Testis (tissue), 3 donors: Measurements from ENCODE around the gene PRKG1. TPM values are rescaled to one million over a fixed set of nuclear protein-coding genes. Genes with fewer than 3 reads are reported as not detected.
A peak's percentile ranks its signal among the peaks of the same experiment; 100 is the strongest.

ENCODE experiments used
- DNase-seq: peaks from one replicate; pipeline ENCODE4 v3.0.0-alpha.2; 2019
- H3K27ac ChIP-seq, 2 donors: fragments of 200-600 bp; sonication (generic); one replicate each; pipeline ENCODE4 v1.5.1; 2019
- H3K27me3 ChIP-seq: fragments of 200-600 bp; sonication (generic); one replicate; pipeline ENCODE4 v1.5.1; 2019
- H3K36me3 ChIP-seq: fragments of 200-600 bp; sonication (generic); one replicate; pipeline ENCODE4 v1.5.1; 2017; ENCODE audit warnings: low read depth; ENCODE audit errors: missing control alignments
- H3K4me1 ChIP-seq: fragments of 200-600 bp; sonication (generic); one replicate; pipeline ENCODE4 v1.5.1; 2019
- H3K4me3 ChIP-seq, 2 donors: fragments of 200-600 bp; sonication (generic); one replicate each; pipeline ENCODE4 v1.5.1; 2017 to 2019
- H3K9me3 ChIP-seq: fragments of 200-600 bp; sonication (generic); one replicate; pipeline ENCODE4 v1.5.1; 2017
- POLR2A ChIP-seq: fragments of 450-650 bp; IDR thresholded peaks from one replicate; pipeline ENCODE4 v1.6.1; 2017; ENCODE audit warnings: antibody characterized with exemption, mild to moderate bottlenecking, moderate library complexity
- WGBS, 2 donors: methylation state at CpG; one replicate each; pipeline ENCODE4 v1.1.5; 2018; 5-methylcytosine and 5-hydroxymethylcytosine counted together
- intact Hi-C: fragments of 100-400 bp; cut with DNase I; formaldehyde crosslinking; loops from one replicate; pipeline ENCODE4 v1.15.1; 2023; ENCODE audit warnings: low total_unique reads
- polyA plus RNA-seq: library from polyadenylated mRNA; stranded (reverse); fragments of 350-450 nt; fragmentation: Illumina TruSeq; extraction: RNeasy Lipid Tissue Mini Kit (QIAGEN cat#74804); gene quantifications from one replicate; pipeline ENCODE4 v1.2.3, GENCODE V29; 2014; ENCODE audit warnings: low read depth, low replicate concordance; ENCODE audit not compliant: insufficient read depth
- total RNA-seq, 2 donors: library from RNA; depleted of rRNA; stranded (reverse); fragments of >200 nt; gene quantifications; one replicate each; pipeline ENCODE4 v1.2.3, GENCODE V29; 2016
- TF ChIP-seq, protein P1 (sequence below), 3 experiments: fragments of 450-650 bp in 2 of 3; fragments of 200-600 bp in 1 of 3; sonication (generic) in 1 of 3; IDR thresholded peaks; one replicate each; pipeline ENCODE4 v1.5.1; 2016 to 2019; ENCODE audit warnings: antibody characterized with exemption in 3 of 3, mild to moderate bottlenecking in 2 of 3, moderate library complexity in 1 of 3

PRKG1 gene
- total and polyA plus RNA-seq, 3 donors from 2014 or later = 6.3 to 15.3 (median 12.5) TPM

DNA sequence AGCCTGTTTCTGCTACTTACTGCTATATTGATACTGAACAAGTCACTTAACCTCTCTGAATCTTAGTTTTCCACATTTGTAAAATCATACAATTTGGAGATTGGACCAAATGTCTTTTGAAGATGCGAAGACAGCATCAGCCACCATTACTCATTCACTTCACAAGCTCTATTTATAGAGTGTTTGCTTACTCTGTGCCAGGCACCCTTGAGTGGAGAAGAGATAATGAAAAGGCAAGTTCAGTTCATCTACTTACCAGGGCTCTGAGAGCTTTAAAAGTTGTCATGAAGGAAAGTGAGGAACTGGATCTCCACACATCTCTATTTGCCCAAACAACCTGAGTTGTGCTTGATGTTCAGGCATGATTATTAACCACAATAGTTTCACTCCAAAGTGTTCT lies 347.6 kb downstream of the PRKG1 start:
- intact Hi-C loops = no loop called here

DNA sequence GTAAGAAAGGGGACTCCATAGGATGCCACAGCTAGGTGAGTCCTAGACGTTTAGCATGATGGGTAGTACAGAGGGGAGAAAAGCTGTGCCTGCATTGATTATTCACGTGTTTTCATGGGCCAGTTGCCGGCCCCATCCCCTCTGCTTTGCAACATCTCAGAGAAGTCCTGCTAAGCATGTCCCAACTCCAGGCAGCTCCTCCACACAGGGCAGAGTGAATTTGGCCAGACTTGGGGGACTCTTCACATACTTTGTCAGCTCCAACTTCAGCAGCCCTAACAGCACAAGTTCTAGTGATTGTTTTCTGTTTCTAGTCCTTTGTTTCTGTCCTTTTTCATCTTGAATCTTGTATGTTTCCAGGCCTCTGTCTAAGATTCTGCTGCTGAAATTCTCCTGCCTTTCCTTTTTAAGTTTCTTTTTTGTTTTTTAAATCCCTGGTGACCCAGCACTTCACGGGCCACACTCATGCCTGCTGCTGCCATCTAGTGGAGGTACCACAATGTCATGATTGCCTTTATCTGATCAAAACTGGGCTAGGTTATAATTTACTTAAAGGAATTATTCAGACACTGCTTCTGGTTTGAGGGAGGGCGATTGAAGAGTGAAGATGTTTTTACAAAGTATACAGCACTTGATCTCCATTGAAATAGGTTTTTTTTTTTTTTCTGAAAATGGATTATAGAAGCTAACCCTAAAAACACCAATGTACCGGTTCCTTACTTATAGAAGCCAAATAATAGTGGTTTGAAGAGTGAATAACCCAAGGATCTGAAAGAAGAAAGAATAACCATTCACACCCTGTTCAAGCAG lies 348.2 kb downstream of the PRKG1 start:
- H3K4me3 ChIP-seq = no peak overlapping the region
- no peaks in the 10 kb centered on the region for H3K9me3 ChIP-seq
- H3K27me3 ChIP-seq = no peaks in the 10 kb centered on the region
- no peak overlapping the region for H3K27ac ChIP-seq
- WGBS, 2 donors = 63 to 64% methylated on average over 6 of the region's 6 CpGs
- no peaks in the 10 kb centered on the region for H3K4me1 ChIP-seq
- H3K36me3 ChIP-seq = no peaks in the 10 kb centered on the region
- peak; percentile 59 for DNase-seq
- no peak for TF ChIP-seq POLR2A
- TF ChIP-seq, protein P1, sequence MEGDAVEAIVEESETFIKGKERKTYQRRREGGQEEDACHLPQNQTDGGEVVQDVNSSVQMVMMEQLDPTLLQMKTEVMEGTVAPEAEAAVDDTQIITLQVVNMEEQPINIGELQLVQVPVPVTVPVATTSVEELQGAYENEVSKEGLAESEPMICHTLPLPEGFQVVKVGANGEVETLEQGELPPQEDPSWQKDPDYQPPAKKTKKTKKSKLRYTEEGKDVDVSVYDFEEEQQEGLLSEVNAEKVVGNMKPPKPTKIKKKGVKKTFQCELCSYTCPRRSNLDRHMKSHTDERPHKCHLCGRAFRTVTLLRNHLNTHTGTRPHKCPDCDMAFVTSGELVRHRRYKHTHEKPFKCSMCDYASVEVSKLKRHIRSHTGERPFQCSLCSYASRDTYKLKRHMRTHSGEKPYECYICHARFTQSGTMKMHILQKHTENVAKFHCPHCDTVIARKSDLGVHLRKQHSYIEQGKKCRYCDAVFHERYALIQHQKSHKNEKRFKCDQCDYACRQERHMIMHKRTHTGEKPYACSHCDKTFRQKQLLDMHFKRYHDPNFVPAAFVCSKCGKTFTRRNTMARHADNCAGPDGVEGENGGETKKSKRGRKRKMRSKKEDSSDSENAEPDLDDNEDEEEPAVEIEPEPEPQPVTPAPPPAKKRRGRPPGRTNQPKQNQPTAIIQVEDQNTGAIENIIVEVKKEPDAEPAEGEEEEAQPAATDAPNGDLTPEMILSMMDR (IDR thresholded peaks at IDR 0.05) = peak in 2 of 3 experiments; percentile 50 to 56
- intact Hi-C loops = no loop called here

More for the DNA sequence above, 347.6 kb downstream of the PRKG1 start:
- Histone ChIP-seq H3K27me3 (no peaks in the 10 kb centered on the region), H3K27ac (no peak overlapping the region), H3K9me3 (no peaks in the 10 kb centered on the region), H3K4me1 (no peaks in the 10 kb centered on the region), H3K36me3 (no peaks in the 10 kb centered on the region), H3K4me3 (no peak overlapping the region)
- TF ChIP-seq, protein P1 (IDR thresholded peaks at IDR 0.05) = no peak
- no peak for TF ChIP-seq POLR2A
- 80 to 95% methylated on average over 1 of the region's 1 CpG for WGBS, 2 donors
- DNase-seq = no peak

DNA sequence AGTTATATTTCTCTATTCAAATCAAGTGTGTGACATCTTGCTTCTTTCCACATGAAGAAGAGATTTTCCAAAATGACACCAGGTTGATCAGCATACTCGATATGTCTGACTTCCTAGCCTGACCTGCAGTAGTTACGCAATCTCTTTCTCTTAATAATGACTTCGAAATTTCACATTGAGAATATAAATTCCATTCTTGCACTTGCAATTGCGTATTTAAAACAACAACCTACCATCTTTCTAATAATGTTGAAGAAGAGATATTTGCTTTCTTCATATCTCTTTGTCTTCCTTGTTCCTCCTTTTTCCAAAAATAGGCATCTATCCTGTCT lies 348.8 kb downstream of the PRKG1 start:
- TF ChIP-seq, protein P1 (IDR thresholded peaks at IDR 0.05) = no peak
- no peak for TF ChIP-seq POLR2A
- 70 to 71% methylated on average over 4 of the region's 4 CpGs for WGBS, 2 donors
- H3K4me1 ChIP-seq = no peaks in the 10 kb centered on the region
- no peaks in the 10 kb centered on the region for H3K36me3 ChIP-seq
- no peaks in the 10 kb centered on the region for H3K27me3 ChIP-seq
- H3K27ac ChIP-seq = no peak overlapping the region
- no peak overlapping the region for H3K4me3 ChIP-seq
- intact Hi-C loops = no loop called here
- H3K9me3 ChIP-seq = no peaks in the 10 kb centered on the region
- no peak for DNase-seq

DNA sequence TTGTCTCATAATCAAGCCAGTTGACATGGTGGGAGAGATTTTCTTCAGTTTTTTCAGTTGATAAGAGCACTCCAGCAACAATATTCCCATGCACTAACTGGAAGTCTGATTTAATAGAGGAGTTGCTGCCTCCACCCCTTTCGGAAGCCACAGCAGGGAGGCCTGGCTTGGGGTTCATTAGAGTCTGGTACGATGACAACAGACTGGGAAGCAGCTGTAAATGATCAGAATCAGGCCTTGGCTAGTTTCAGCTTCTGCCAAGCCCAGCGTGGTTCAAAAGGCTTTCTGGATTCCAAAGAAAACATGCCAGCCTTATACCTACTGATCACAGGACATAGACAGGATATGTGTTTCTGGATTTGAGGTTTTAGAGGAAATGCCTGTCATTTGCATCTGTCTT lies 351.1 kb downstream of the PRKG1 start:
- DNase-seq = no peak
- Histone ChIP-seq H3K27me3 (no peaks in the 10 kb centered on the region), H3K4me3 (no peak overlapping the region), H3K36me3 (no peaks in the 10 kb centered on the region), H3K4me1 (no peaks in the 10 kb centered on the region), H3K9me3 (no peaks in the 10 kb centered on the region), H3K27ac (no peak overlapping the region)
- intact Hi-C loops = no loop called here
- WGBS, 2 donors = 46 to 60% methylated on average over 3 of the region's 3 CpGs
- TF ChIP-seq POLR2A = no peak
- TF ChIP-seq, protein P1 (IDR thresholded peaks at IDR 0.05) = no peak

DNA sequence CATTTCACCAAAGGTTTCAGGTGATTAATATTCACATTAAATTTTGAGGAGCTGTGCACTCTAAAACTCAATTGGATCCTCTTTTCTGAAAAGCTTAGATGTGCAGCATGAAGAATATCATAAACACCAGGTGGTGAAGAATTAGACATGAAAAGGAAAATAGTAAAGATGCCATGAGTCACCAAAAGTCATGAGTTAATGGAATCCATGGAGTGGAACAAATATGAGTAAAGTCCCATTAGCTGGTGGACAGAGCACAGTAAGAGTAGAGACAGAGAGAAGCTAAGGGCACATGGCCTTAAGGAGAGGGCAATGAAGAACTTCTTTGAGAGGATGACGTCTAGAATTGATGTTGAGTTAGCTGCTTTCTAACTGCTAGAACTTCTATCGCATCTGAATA lies 353.5 kb downstream of the PRKG1 start:
- 95 to 96% methylated on average over 2 of the region's 2 CpGs for WGBS, 2 donors
- DNase-seq = no peak
- intact Hi-C loops = no loop called here

More for the DNA sequence above, 353.5 kb downstream of the PRKG1 start:
- TF ChIP-seq POLR2A = no peak
- TF ChIP-seq, protein P1 (IDR thresholded peaks at IDR 0.05) = no peak
- H3K27me3 ChIP-seq = no peaks in the 10 kb centered on the region
- no peaks in the 10 kb centered on the region for H3K36me3 ChIP-seq
- no peak overlapping the region for H3K27ac ChIP-seq
- H3K9me3 ChIP-seq = no peaks in the 10 kb centered on the region
- H3K4me3 ChIP-seq = no peak overlapping the region
- H3K4me1 ChIP-seq = no peaks in the 10 kb centered on the region
